Heart right ventricle (tissue), 16 donors: ENCODE results near the gene TSEN2. TPM values are rescaled to one million over a fixed set of nuclear protein-coding genes. Genes with fewer than 3 reads are reported as not detected.
A peak's percentile ranks its signal among the peaks of the same experiment; 100 is the strongest.

Experiments
- ATAC-seq, 8 donors: fragments of 200-7000 bp; cut with Tn5 transposase; one replicate each; pipeline ENCODE4 v1.9.1; 2020; ENCODE audit warnings: mild to moderate bottlenecking in 8 of 8, moderate library complexity in 8 of 8, moderate number of reproducible peaks in 1 of 8
- DNase-seq, 2 donors: peaks; one replicate each; pipeline ENCODE4 v3.0.0-alpha.2; 2020
- H3K27ac ChIP-seq, 10 donors: fragments of 200-600 bp; sonication (generic) in 2 of 10; one replicate each; pipeline versions ENCODE4 v1.5.0 to v1.8.0; 2020 to 2022; ENCODE audit warnings: mild to moderate bottlenecking in 3 of 10
- H3K27me3 ChIP-seq, 7 donors: fragments of 200-600 bp; one replicate each; pipeline ENCODE4 v1.8.0; 2021 to 2022; ENCODE audit warnings: mild to moderate bottlenecking in 2 of 7
- H3K36me3 ChIP-seq, 9 donors: fragments of 200-600 bp; sonication (generic) in 1 of 9; one replicate each; pipeline versions ENCODE4 v1.5.0 to v1.8.0; 2020 to 2022; ENCODE audit warnings: mild to moderate bottlenecking in 2 of 9
- H3K4me1 ChIP-seq, 9 donors: fragments of 200-600 bp; sonication (generic) in 1 of 9; one replicate each; pipeline versions ENCODE4 v1.5.0 to v1.8.0; 2020 to 2022; ENCODE audit warnings: mild to moderate bottlenecking in 4 of 9
- H3K4me3 ChIP-seq, 10 donors: fragments of 200-600 bp; sonication (generic) in 2 of 10; one replicate each; pipeline versions ENCODE4 v1.5.0 to v1.8.0; 2020 to 2022; ENCODE audit warnings: mild to moderate bottlenecking in 7 of 10, moderate library complexity in 2 of 10
- H3K9me3 ChIP-seq, 11 donors: fragments of 200-600 bp in 10 of 11; sonication (generic) in 2 of 11; one replicate each; pipeline versions ENCODE4 v1.5.0 to v1.8.0; 2013 to 2022; ENCODE audit warnings: mild to moderate bottlenecking in 2 of 11, control low read depth in 1 of 11, moderate library complexity in 1 of 11
- WGBS, 2 donors: extraction: QIAGEN DNeasy Blood & Tissue Kit; methylation state at CpG; one replicate each; pipeline ENCODE4 v1.1.7; 2013; ENCODE audit warnings: inconsistent platforms in 1 of 2; 5-methylcytosine and 5-hydroxymethylcytosine counted together
- intact Hi-C, 10 donors: fragments of 100-400 bp; cut with DNase I; formaldehyde crosslinking; loops; one replicate each; pipeline versions ENCODE4 v1.11.1 to v1.14.2; 2022
- polyA plus RNA-seq, 2 donors: library from polyadenylated mRNA; stranded (reverse); fragments of 200-250 nt; gene quantifications; one replicate each; pipeline ENCODE4 v1.2.3, GENCODE V29; 2013
- total RNA-seq, 10 donors: library from RNA; stranded (reverse); fragmentation: NEBNext Ultra II Directional in 3 of 10; extraction: Animal tissue kit (Norgen Biotek cat#: 25700) in 3 of 10; gene quantifications; one replicate each; pipeline versions ENCODE4 v1.2.1 to v1.2.4, GENCODE V29; 2021 to 2023
- TF ChIP-seq, protein P1 (sequence below), 9 donors: fragments of 200-600 bp; sonication (generic) in 2 of 9; IDR thresholded peaks; one replicate each; pipeline versions ENCODE4 v1.5.0 to v1.8.0; 2021 to 2022; ENCODE audit warnings: antibody characterized with exemption in 9 of 9, mild to moderate bottlenecking in 5 of 9, moderate library complexity in 1 of 9
- donor health status: Arrhythmogenic right ventricular cardiomyopathy.
- donor health status: ischemic (EF 13 %, LVEDD 7.1; RV severe dilation, severe dysfunction).
- donor health status: healthy with polysubstance abuse.
- donor health status: DM: no; HTN: yes; CAD: no.
- donor health status: DM: no; HTN: no; CAD: no.
- donor health status: ischemic (EF 25% LVEDD 6.9; RV normal size, moderate dysfunction).
- donor health status: ischemic (EF 25% LVEDD 5.7; RV mildly dilated, moderate dysfunction).
- donor health status: healthy.
- donor health status: DM: yes; HTN: yes; CAD: no.
- donor health status: Ischemic cardiomyopathy.
- donor health status: ischemic (EF 35%, LVEDD 5.7; RV mildly dilated, moderate dysfunction).
- donor health status: nonischemic (EF 11% LVEDD 7.7; RV severe dilation, severe dysfunction).
- donor health status: DM: yes; HTN: yes; CAD: no.
- donor health status: PGD.
- donor health status: ischemic (EF 29% LVEDD 5.4; RV normal size, mild dysfunction).
- donor health status: nonischemic (EF 23%, LVEDD 6.1; RV moderate dilation, normal function).

The TSEN2 gene
- total and polyA plus RNA-seq, 12 donors = 15.7 to 33.7 (median 19.8) TPM

DNA sequence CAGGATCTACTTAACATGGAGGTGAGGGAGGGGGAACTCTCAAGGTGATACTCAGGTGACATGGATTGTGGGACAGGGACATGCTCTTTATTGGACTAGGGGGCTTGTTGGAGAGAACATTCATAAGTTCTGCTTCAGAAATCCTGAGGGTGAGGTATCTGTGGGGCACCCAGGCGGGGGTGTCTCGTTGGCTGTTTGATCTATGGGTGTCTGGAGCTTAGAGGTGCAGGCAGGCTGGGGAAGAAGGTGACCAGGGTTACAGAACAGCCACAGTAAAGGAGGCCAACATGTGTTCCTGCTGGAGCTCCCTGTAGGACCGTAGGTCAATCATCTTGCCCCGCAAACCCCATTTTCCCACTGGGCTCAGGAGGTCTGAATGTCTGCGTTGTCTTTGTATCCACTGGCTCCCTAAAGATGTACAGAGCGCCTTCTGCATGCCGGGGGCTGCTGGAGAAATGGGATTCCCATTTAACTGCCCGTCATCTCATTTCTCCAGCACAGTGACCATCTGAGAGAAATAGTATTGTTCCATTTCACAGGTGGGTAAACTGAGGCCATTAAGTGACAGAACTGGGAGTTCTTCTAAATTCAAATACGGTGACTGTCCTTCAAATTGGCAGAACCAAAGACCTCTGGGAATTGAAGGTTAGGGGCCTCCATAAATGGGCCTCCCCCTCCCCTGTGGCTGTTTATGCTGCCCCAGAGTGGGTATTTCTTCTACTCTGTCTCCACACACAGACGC lies 40.3 kb upstream of the TSEN2 start:
- WGBS, 2 donors = 91 to 95% methylated on average over 10 of the region's 10 CpGs
- no peaks in the 10 kb centered on the region for H3K9me3 ChIP-seq
- peaks cover 3 to 56% (median 30%) of the 10 kb centered on the region in 9 donors for H3K4me1 ChIP-seq
- ATAC-seq = no peak
- DNase-seq = no peak
- H3K27ac ChIP-seq = peak overlapping the region in 2 of 10 donors; percentile 19 to 44
- no peaks in the 10 kb centered on the region for H3K27me3 ChIP-seq
- no peaks in the 10 kb centered on the region for H3K36me3 ChIP-seq
- intact Hi-C loops = no loop called here
- TF ChIP-seq, protein P1, sequence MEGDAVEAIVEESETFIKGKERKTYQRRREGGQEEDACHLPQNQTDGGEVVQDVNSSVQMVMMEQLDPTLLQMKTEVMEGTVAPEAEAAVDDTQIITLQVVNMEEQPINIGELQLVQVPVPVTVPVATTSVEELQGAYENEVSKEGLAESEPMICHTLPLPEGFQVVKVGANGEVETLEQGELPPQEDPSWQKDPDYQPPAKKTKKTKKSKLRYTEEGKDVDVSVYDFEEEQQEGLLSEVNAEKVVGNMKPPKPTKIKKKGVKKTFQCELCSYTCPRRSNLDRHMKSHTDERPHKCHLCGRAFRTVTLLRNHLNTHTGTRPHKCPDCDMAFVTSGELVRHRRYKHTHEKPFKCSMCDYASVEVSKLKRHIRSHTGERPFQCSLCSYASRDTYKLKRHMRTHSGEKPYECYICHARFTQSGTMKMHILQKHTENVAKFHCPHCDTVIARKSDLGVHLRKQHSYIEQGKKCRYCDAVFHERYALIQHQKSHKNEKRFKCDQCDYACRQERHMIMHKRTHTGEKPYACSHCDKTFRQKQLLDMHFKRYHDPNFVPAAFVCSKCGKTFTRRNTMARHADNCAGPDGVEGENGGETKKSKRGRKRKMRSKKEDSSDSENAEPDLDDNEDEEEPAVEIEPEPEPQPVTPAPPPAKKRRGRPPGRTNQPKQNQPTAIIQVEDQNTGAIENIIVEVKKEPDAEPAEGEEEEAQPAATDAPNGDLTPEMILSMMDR (IDR thresholded peaks at IDR 0.05) = no peak
- no peak overlapping the region for H3K4me3 ChIP-seq

DNA sequence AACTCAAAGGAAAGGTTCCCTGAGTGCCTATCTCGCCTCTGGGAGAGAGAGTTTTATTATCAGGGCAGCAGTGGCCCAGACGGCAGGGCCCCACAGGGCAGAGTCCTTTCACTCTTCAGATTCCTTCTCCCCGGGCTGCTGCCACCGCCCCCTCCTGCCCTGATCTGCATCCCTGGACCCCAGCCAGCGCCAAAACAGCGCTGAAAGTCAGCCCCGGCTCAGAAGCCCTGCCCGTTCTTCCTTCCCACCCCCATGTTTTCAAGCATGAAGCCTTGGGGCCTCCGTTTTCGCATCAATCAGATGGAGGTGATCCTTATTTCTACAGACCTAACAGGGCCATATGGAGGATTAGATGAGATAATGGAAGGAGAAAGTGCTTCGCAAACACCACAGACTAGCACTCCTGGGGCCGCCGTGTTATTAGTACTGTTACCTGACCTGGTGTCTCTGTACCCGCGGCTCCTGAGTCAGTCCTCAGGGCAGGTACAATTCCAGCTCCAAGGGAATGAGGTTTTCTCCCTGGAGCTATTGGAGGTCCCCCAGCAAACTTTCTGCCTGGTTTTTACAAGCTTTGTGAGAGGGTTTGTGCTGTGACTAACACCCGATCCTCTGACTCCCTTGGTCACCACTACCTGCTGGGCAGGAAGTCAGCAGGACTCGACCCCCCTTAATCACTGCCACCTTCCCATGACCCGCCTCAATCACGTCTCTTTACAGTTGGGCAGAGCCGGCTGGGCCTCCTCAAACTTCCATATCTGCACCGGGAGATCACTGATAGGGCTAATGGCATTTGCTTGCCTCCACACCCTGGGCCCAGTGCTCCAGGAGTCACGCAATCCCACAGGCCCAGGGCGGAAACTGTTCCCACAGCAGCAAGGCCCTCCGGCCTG lies 39.5 kb upstream of the TSEN2 start:
- intact Hi-C loops = no loop called here
- TF ChIP-seq, protein P1 (IDR thresholded peaks at IDR 0.05) = no peak
- no peak overlapping the region for H3K4me3 ChIP-seq
- peak overlapping the region in 3 of 10 donors; percentile 19 to 44 (median 37) for H3K27ac ChIP-seq
- peak in 1 of 2 donors; percentile 45 for DNase-seq
- ATAC-seq = peak in 3 of 8 donors; percentile 27 to 28 (median 27)
- no peaks in the 10 kb centered on the region for H3K9me3 ChIP-seq
- H3K4me1 ChIP-seq = peaks cover 3 to 49% (median 27%) of the 10 kb centered on the region in 9 donors
- H3K27me3 ChIP-seq = no peaks in the 10 kb centered on the region
- H3K36me3 ChIP-seq = no peaks in the 10 kb centered on the region
- 61 to 67% methylated on average over 24 of the region's 24 CpGs for WGBS, 2 donors

DNA sequence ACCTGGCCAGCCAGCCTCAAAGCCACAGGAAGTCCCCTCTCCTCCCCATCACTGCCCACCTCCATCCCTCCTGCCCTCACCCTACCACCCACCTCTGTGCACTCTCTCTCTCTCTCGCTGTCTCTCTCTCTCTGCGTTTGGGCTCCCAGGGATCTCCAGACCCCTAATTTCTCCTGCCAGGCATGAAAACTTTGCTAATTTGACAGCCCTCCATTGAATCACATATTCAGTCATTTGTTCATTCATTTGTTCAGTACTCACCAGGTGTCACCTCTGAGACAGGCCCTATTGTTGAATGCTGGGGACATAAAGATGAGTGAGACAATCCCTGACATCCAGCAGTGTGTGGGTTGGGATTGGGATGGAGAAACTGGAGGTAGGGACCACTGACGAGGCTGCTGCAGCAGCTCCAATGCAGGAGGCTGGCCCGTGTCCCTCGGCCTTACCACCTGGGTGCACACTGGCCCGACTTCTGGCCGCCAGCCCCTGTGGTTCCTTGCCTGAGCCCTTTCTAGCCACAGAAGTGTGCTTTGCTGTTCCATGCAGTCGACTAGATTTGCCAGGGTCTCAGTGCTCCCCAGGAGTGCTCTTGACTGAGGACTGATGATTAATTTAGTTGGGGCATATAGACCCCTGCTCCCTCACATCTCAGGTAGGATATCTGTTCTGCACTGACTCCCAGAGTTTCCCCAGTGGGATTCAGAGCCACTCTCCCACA lies 38.6 kb upstream of the TSEN2 start:
- Histone ChIP-seq H3K4me3 (no peak overlapping the region), H3K36me3 (no peaks in the 10 kb centered on the region), H3K27me3 (no peaks in the 10 kb centered on the region), H3K4me1 (peaks cover 3 to 40% (median 19%) of the 10 kb centered on the region in 9 donors), H3K27ac (no peak overlapping the region), H3K9me3 (no peaks in the 10 kb centered on the region)
- 87 to 99% methylated on average over 8 of the region's 8 CpGs for WGBS, 2 donors
- intact Hi-C loops = no loop called here
- no peak for DNase-seq
- TF ChIP-seq, protein P1 (IDR thresholded peaks at IDR 0.05) = no peak
- no peak for ATAC-seq

DNA sequence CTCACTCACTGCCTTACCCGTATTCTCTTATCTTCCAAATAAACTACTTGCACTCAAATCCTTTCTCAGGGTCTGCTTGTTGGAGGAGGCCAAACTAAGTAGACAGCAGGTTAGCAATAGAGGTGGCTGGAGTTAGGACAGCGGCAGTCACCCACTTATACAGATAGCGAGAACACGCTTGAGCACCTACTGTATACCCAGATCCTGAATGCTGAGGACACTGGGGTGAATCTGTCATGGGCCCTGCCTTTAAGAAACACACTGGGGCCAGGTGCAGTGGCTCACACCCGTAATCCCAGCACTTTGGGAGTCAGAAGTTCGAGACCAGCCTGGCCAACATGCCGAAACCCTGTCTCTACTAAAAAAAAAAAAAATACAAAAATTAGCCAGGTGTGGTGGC lies 38.0 kb upstream of the TSEN2 start:
- H3K9me3 ChIP-seq = peaks cover 0 to 3% (median 0%) of the 10 kb centered on the region in 11 donors
- 91 to 94% methylated on average over 7 of the region's 7 CpGs for WGBS, 2 donors

More for the DNA sequence above, 38.0 kb upstream of the TSEN2 start:
- no peaks in the 10 kb centered on the region for H3K36me3 ChIP-seq
- TF ChIP-seq, protein P1 (IDR thresholded peaks at IDR 0.05) = no peak
- peaks cover 2 to 34% (median 14%) of the 10 kb centered on the region in 9 donors for H3K4me1 ChIP-seq
- no peak overlapping the region for H3K4me3 ChIP-seq
- intact Hi-C loops = no loop called here
- no peaks in the 10 kb centered on the region for H3K27me3 ChIP-seq
- no peak for DNase-seq
- H3K27ac ChIP-seq = no peak overlapping the region
- no peak for ATAC-seq
